GM20000 (cell line): ENCODE data around the gene ZNF710.

Source experiments
- DNase-seq: peaks from one replicate; pipeline ENCODE4 v3.0.0; 2012; ENCODE audit warnings: low spot score
- CTCF ChIP-seq: IDR thresholded peaks from 2 replicates; pipeline ENCODE4 v1.5.1; 2012; ENCODE audit warnings: mild to moderate bottlenecking, control low read depth; ENCODE audit errors: extremely low read depth, missing control alignments

Gene ZNF710

GRCh38 chr15:90040618-90041017 is 39.5 kb downstream of the ZNF710 start:
- no peak for TF ChIP-seq CTCF
- no peak for DNase-seq

DNA sequence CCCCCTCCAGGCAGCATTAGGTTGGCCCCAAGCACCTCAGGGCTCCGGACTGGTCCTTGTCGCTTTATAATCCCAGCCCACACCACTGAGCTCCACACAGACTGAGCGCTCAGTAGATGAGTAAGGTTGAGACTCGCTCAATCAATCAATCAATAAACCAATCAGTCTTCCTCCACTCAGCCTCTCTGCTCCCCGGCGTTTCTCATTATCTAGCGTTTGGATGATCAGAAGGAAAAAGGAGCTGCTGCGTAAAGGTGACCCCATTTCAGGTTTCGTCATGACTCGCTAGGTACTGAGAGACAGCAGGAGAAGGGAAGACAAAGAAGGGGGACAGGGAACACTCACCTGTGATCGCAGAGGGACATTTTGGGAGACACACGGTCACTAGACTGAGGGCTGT is 41.2 kb downstream of the ZNF710 start:
- DNase-seq = no peak
- no peak for TF ChIP-seq CTCF

DNA sequence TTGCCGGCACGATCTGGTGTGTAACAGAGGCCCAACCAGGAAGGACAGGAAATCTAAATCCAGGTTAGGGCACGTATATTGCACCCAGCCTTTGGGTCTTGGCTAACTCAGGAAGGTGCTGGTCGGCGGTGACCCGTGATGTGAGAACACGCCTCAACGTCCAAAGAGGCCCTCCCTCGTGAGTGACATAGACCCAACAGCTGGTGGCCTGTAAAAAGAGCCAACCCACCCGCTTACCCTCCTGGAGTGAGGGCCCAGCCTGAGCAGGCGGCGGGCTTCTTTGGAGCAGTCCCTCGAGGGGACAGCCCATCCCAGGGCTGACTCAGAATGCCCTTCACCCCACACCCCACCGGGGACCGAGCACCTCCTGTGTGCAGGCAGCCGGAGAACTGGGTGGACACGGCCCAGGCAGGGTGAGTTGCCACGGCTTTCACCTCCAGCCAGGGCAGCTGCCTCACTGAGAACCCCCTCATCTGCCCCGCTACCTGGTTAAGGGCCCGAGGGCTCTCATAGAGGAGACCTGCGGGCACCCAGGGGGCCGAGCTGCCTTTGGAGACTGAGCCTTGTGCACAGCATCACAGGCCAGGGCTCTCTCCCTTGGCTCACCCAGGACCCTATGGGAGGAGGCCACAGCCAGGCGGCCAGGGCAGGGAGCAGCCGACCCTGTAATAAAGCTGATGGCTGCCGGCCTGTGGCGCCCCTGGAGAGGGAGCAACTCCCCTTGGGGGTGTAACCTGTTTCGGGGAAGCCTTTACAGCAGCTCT is 41.8 kb downstream of the ZNF710 start:
- TF ChIP-seq CTCF = no peak
- no peak for DNase-seq

DNA sequence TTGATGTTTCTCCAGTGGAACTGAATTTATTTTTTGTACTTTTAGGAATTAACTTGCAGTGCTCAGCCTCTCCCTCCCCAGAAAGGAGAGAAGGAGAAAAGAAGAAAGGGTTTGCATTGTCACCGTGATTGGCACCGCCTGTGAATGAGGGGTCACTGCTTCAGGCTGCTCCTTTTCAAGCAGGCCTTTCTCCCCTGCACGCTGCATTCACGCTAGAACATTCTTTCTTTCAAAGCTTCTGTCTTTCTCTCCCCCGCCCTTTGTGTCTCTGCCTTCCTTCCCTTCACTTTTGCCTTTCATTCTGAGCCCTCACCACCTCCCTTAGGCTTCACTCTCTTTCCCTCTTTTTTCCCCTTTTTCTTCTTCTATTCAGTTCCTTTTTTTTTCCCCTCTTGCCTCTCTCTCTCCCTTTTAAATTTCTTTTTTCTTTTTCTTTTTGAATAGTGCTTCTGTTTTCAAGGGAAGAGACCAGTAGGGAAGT is 42.4 kb downstream of the ZNF710 start:
- no peak for DNase-seq
- no peak for TF ChIP-seq CTCF

- no peak for DNase-seq
- TF ChIP-seq CTCF = no peak
These were observed 43.1 kb downstream of the ZNF710 start for GRCh38 chr15:90044191-90044590.

GRCh38 chr15:90044916-90045371 is 43.8 kb downstream of the ZNF710 start:
- DNase-seq = no peak

More at GRCh38 chr15:90044916-90045371, 43.8 kb downstream of the ZNF710 start:
- no peak for TF ChIP-seq CTCF
